Measurements from ENCODE around the gene PEPD. TPM values are rescaled to one million over a fixed set of nuclear protein-coding genes. Genes with fewer than 3 reads are reported as not detected.

The PEPD gene
- total RNA-seq, 1 experiment from 2014 or later, result 83.1 TPM

- Mint-ChIP-seq H3K4me1 (peaks cover 29% of the 10 kb centered on the region), H3K27ac (no peak overlapping the region), H3K36me3 (no peaks in the 10 kb centered on the region), H3K27me3 (ENCODE audit: low read depth) (no peaks in the 10 kb centered on the region; the same call in 1 of the 2 replicates), H3K9me3 (no peaks in the 10 kb centered on the region), H3K4me3 (peak overlapping the region; percentile 80)
- no peak for TF ChIP-seq IRF2 (CRISPR knock-in tag; IDR thresholded peaks at IDR 0.05; ENCODE audit: borderline replicate concordance, low read depth)
- DNase-seq (ENCODE audit: low spot score), result no peak
- no peak for ATAC-seq
- ChIA-PET POLR2A (interaction anchor here (1.5 kb wide), 1 partner anchor 14 kb away, joined by 3 read pairs; no protein-coding TSS in a partner anchor), CTCF (no interaction called here)
Observed at GRCh38 chr19:33520048-33520643, 1.4 kb downstream of the PEPD start.

- H3K4me3 Mint-ChIP-seq, result no peak overlapping the region; the same call in 1 of the 2 replicates
- peaks cover 29% of the 10 kb centered on the region for H3K4me1 Mint-ChIP-seq
- DNase-seq (ENCODE audit: low spot score) (no peak), ATAC-seq (no peak)
- ChIA-PET CTCF (no interaction called here), POLR2A (no interaction called here)
- no peaks in the 10 kb centered on the region for H3K9me3 Mint-ChIP-seq
- TF ChIP-seq STAT6 (CRISPR knock-in tag; conservative IDR thresholded peaks at IDR 0.05; ENCODE audit: low read depth), result no peak
- no peak for TF ChIP-seq RELA (CRISPR knock-in tag; IDR thresholded peaks at IDR 0.05; ENCODE audit: borderline replicate concordance)
- no peak for TF ChIP-seq ZNF671 (CRISPR knock-in tag; IDR thresholded peaks at IDR 0.05)
- H3K27me3 Mint-ChIP-seq (ENCODE audit: low read depth), result no peaks in the 10 kb centered on the region; the same call in 1 of the 2 replicates
- H3K36me3 Mint-ChIP-seq, result no peaks in the 10 kb centered on the region
- no peak overlapping the region for H3K27ac Mint-ChIP-seq
Observed at GRCh38 chr19:33519416-33519815, 2.2 kb downstream of the PEPD start.

- Mint-ChIP-seq H3K27me3 (ENCODE audit: low read depth) (no peaks in the 10 kb centered on the region; the same call in 1 of the 2 replicates), H3K4me1 (peaks cover 29% of the 10 kb centered on the region), H3K9me3 (no peaks in the 10 kb centered on the region), H3K27ac (no peak overlapping the region), H3K36me3 (no peaks in the 10 kb centered on the region), H3K4me3 (no peak overlapping the region)
- no peak for TF ChIP-seq KAT7 (CRISPR knock-in tag; IDR thresholded peaks at IDR 0.05; ENCODE audit: borderline replicate concordance)
- TF ChIP-seq PRRX2 (CRISPR knock-in tag; IDR thresholded peaks at IDR 0.05), result no peak
- no peak for TF ChIP-seq IRF2 (CRISPR knock-in tag; IDR thresholded peaks at IDR 0.05; ENCODE audit: borderline replicate concordance, low read depth)
- no peak for TF ChIP-seq AFF4 (CRISPR knock-in tag; IDR thresholded peaks at IDR 0.05; ENCODE audit: borderline replicate concordance)
- no peak for TF ChIP-seq ESRRA (CRISPR knock-in tag; IDR thresholded peaks at IDR 0.05; ENCODE audit: borderline replicate concordance)
- no peak for TF ChIP-seq PREB (CRISPR knock-in tag; IDR thresholded peaks at IDR 0.05; ENCODE audit: borderline replicate concordance)
- TF ChIP-seq HMGA2 (CRISPR knock-in tag; IDR thresholded peaks at IDR 0.05), result no peak
- TF ChIP-seq JUN (CRISPR knock-in tag; IDR thresholded peaks at IDR 0.05), result no peak
- TF ChIP-seq GABPB1 (CRISPR knock-in tag; IDR thresholded peaks at IDR 0.05), result no peak
- TF ChIP-seq ZNF671 (CRISPR knock-in tag; IDR thresholded peaks at IDR 0.05), result no peak
- no peak for TF ChIP-seq SMAD4 (CRISPR knock-in tag; IDR thresholded peaks at IDR 0.05)
- TF ChIP-seq ZNF138 (CRISPR knock-in tag; conservative IDR thresholded peaks at IDR 0.05), result no peak
- TF ChIP-seq NR2C2 (CRISPR knock-in tag; IDR thresholded peaks at IDR 0.05), result no peak
- no peak for TF ChIP-seq EMX1 (CRISPR knock-in tag; IDR thresholded peaks at IDR 0.05)
- TF ChIP-seq GRHL2 (CRISPR knock-in tag; IDR thresholded peaks at IDR 0.05; ENCODE audit: insufficient replicate concordance, severe bottlenecking), result no peak
- no peak for TF ChIP-seq ZNF317 (CRISPR knock-in tag; IDR thresholded peaks at IDR 0.05; ENCODE audit: borderline replicate concordance, low read depth)
- TF ChIP-seq ATF1 (CRISPR knock-in tag; IDR thresholded peaks at IDR 0.05), result no peak
- CTCF ChIA-PET, result no interaction called here
- DNase-seq (ENCODE audit: low spot score), result no peak
- POLR2A ChIA-PET, result no interaction called here
- ATAC-seq, result no peak
Observed at GRCh38 chr19:33518541-33518940, 3.0 kb downstream of the PEPD start.

Data from WTC11 (cell line).